Liver (tissue), 9 donors: Measurements from ENCODE around the gene NLGN1. TPM values are rescaled to one million over a fixed set of nuclear protein-coding genes. Genes with fewer than 3 reads are reported as not detected.

Experiments
- DNase-seq: peaks from one replicate; pipeline ENCODE4 v3.0.0-alpha.2; 2017; ENCODE audit warnings: low spot score
- H3K27ac ChIP-seq, 2 donors: one replicate each; pipeline ENCODE4 v1.7.0; 2013; ENCODE audit warnings: inconsistent platforms in 2 of 2, low read length in 2 of 2, control low read depth in 1 of 2, low read depth in 1 of 2, mild to moderate bottlenecking in 1 of 2
- H3K27me3 ChIP-seq, 4 donors: one replicate each; pipeline versions ENCODE4 v1.6.1 to v1.7.0; 2013; ENCODE audit warnings: low read length in 3 of 4, inconsistent platforms in 1 of 4, mild to moderate bottlenecking in 1 of 4, moderate library complexity in 1 of 4; ENCODE audit not compliant: control insufficient read depth in 4 of 4, insufficient read depth in 4 of 4
- H3K36me3 ChIP-seq, 4 donors: one replicate each; pipeline versions ENCODE4 v1.6.1 to v1.7.0; 2013; ENCODE audit warnings: low read length in 3 of 4, mild to moderate bottlenecking in 3 of 4, low read depth in 1 of 4, moderate library complexity in 1 of 4; ENCODE audit not compliant: control insufficient read depth in 4 of 4, insufficient read depth in 3 of 4
- H3K4me1 ChIP-seq, 4 donors: one replicate each; pipeline versions ENCODE4 v1.6.1 to v1.7.0; 2013; ENCODE audit warnings: low read length in 3 of 4, mild to moderate bottlenecking in 3 of 4, moderate library complexity in 1 of 4; ENCODE audit not compliant: control insufficient read depth in 4 of 4, insufficient read depth in 4 of 4
- H3K4me3 ChIP-seq, 3 donors: one replicate each; pipeline versions ENCODE4 v1.6.1 to v1.7.0; 2013; ENCODE audit warnings: low read length in 3 of 3, control low read depth in 1 of 3, low read depth in 1 of 3, mild to moderate bottlenecking in 1 of 3
- H3K9ac ChIP-seq, 2 donors: one replicate each; pipeline ENCODE4 v1.7.0; 2013; ENCODE audit warnings: low read length in 2 of 2, mild to moderate bottlenecking in 2 of 2, moderate library complexity in 2 of 2, control low read depth in 1 of 2, low read depth in 1 of 2
- H3K9me3 ChIP-seq, 4 donors: one replicate each; pipeline versions ENCODE4 v1.6.1 to v1.7.0; 2013; ENCODE audit warnings: low read length in 3 of 4; ENCODE audit not compliant: control insufficient read depth in 4 of 4
- ATF3 ChIP-seq: IDR thresholded peaks from 2 replicates; pipeline ENCODE4 v1.6.1; 2016; ENCODE audit warnings: antibody characterized with exemption
- EGR1 ChIP-seq, 2 donors: IDR thresholded peaks; 2 replicates each; pipeline ENCODE4 v1.6.1; 2016 to 2018; ENCODE audit warnings: antibody characterized with exemption in 2 of 2, low read depth in 2 of 2
- FOXA1 ChIP-seq: IDR thresholded peaks from 2 replicates; pipeline ENCODE4 v1.6.1; 2016; ENCODE audit warnings: antibody characterized with exemption
- FOXA2 ChIP-seq: IDR thresholded peaks from 2 replicates; pipeline ENCODE4 v1.6.1; 2016; ENCODE audit warnings: antibody characterized with exemption
- GABPA ChIP-seq, 2 donors: IDR thresholded peaks in 1 of 2; conservative IDR thresholded peaks in 1 of 2; 2 replicates each; pipeline ENCODE4 v1.6.1; 2016; ENCODE audit warnings: antibody characterized with exemption in 2 of 2, mild to moderate bottlenecking in 1 of 2, moderate library complexity in 1 of 2
- HNF4A ChIP-seq, 2 donors: conservative IDR thresholded peaks; 2 replicates each; pipeline ENCODE4 v1.6.1; 2016; ENCODE audit warnings: antibody characterized with exemption in 2 of 2, mild to moderate bottlenecking in 2 of 2
- HNF4G ChIP-seq: IDR thresholded peaks from 2 replicates; pipeline ENCODE4 v1.6.1; 2016; ENCODE audit warnings: antibody characterized with exemption
- JUND ChIP-seq, 2 donors: IDR thresholded peaks; 2 replicates each; pipeline ENCODE4 v1.6.1; 2016; ENCODE audit warnings: antibody characterized with exemption in 2 of 2
- MAX ChIP-seq: IDR thresholded peaks from 2 replicates; pipeline ENCODE4 v1.6.1; 2016; ENCODE audit warnings: antibody characterized with exemption
- NR2F2 ChIP-seq: IDR thresholded peaks from 2 replicates; pipeline ENCODE4 v1.6.1; 2016; ENCODE audit warnings: antibody characterized with exemption
- RAD21 ChIP-seq, 2 donors: IDR thresholded peaks; 2 replicates each; pipeline ENCODE4 v1.6.1; 2016; ENCODE audit warnings: antibody characterized with exemption in 2 of 2, mild to moderate bottlenecking in 2 of 2
- RXRA ChIP-seq, 2 donors: IDR thresholded peaks; 2 replicates each; pipeline ENCODE4 v1.6.1; 2017 to 2018; ENCODE audit warnings: antibody characterized with exemption in 2 of 2, mild to moderate bottlenecking in 1 of 2
- SP1 ChIP-seq: IDR thresholded peaks from 2 replicates; pipeline ENCODE4 v1.6.1; 2018; ENCODE audit warnings: antibody characterized with exemption, mild to moderate bottlenecking
- TAF1 ChIP-seq: conservative IDR thresholded peaks from 2 replicates; pipeline ENCODE4 v1.6.1; 2016; ENCODE audit warnings: antibody characterized with exemption, mild to moderate bottlenecking
- YY1 ChIP-seq: IDR thresholded peaks from 2 replicates; pipeline ENCODE4 v1.6.1; 2016; ENCODE audit warnings: antibody characterized with exemption, mild to moderate bottlenecking
- ZBTB33 ChIP-seq: IDR thresholded peaks from 2 replicates; pipeline ENCODE4 v1.6.1; 2016; ENCODE audit warnings: antibody characterized with exemption
- WGBS: extraction: QIAGEN DNeasy Blood & Tissue Kit; methylation state at CpG from one replicate; pipeline ENCODE4 v1.1.7; 2013; 5-methylcytosine and 5-hydroxymethylcytosine counted together
- polyA plus RNA-seq, 2 donors: library from polyadenylated mRNA; stranded (reverse) in 1 of 2; unstranded in 1 of 2; fragments of 200-250 nt in 1 of 2; fragments of >200 nt in 1 of 2; fragmentation: Nextera tagmentation in 1 of 2; extraction: Ambion mirVana in 1 of 2; gene quantifications; one replicate each; pipeline versions ENCODE4 v1.2.1 to v1.2.3, GENCODE V29; 2013 to 2015
- total RNA-seq, 2 donors: library from RNA; depleted of rRNA; stranded (reverse); fragments of >200 nt; gene quantifications; one replicate each; pipeline ENCODE4 v1.2.3, GENCODE V29; 2014
- TF ChIP-seq, protein P1 (sequence below): IDR thresholded peaks from 2 replicates; pipeline ENCODE4 v1.6.1; 2016; ENCODE audit warnings: antibody characterized with exemption, mild to moderate bottlenecking
- TF ChIP-seq, protein P2 (sequence below): fragments of 150-350 bp; IDR thresholded peaks from 2 replicates; pipeline ENCODE4 v1.5.1; 2017; ENCODE audit warnings: improper control_type of control experiment, low read depth, low read length; ENCODE audit not compliant: missing input control
- donor health status: healthy.
- donor health status: healthy.
- donor health status: healthy.
- donor health status: healthy.
- donor health status: healthy.

Gene NLGN1
- total and polyA plus RNA-seq, 4 donors: 0.02 to 0.67 (median 0.37) TPM; not detected in 1

DNA sequence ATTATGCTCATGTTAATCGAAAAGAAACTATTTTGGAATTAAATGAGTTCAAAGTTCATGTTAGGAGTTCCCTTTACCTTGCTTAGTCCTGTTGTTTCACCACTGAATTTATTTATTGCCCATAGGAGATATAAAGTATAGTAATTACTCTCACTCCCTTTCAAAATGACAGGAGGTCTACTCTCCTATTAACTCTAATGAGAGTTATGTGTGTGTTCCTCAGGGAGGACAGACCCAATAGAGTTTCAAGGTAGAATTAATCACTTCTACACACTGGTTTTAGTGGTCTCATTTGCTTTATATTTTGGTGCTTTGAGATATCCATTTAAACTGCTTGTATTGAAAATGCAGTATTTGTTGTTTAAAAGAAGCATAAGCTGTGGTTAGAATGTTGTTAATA, 398.9 kb downstream of the NLGN1 start (continued):
- TF ChIP-seq RAD21 (IDR thresholded peaks at IDR 0.05): no peak

- Histone ChIP-seq H3K9me3 (no peaks in the 10 kb centered on the region), H3K27ac (no peak overlapping the region), H3K27me3 (peaks cover 0 to 5% (median 0%) of the 10 kb centered on the region in 4 donors), H3K9ac (no peak overlapping the region), H3K36me3 (no peaks in the 10 kb centered on the region), H3K4me1 (no peaks in the 10 kb centered on the region), H3K4me3 (no peak overlapping the region)
- 47% methylated on average over 3 of the region's 3 CpGs for WGBS
- TF ChIP-seq RAD21 (IDR thresholded peaks at IDR 0.05) (no peak), TAF1 (no peak), YY1 (no peak), FOXA1 (no peak), JUND (IDR thresholded peaks at IDR 0.05) (no peak), RXRA (IDR thresholded peaks at IDR 0.05) (no peak), NR2F2 (no peak), FOXA2 (no peak), HNF4G (no peak), ZBTB33 (no peak), ATF3 (no peak), EGR1 (IDR thresholded peaks at IDR 0.05; ENCODE audit: low read depth in 2 of 2) (no peak), HNF4A (conservative IDR thresholded peaks at IDR 0.05) (no peak), GABPA (IDR thresholded peaks at IDR 0.05 in 1 of 2, conservative IDR thresholded peaks at IDR 0.05 in 1 of 2) (no peak), SP1 (no peak), MAX (no peak)
- TF ChIP-seq, protein P1, sequence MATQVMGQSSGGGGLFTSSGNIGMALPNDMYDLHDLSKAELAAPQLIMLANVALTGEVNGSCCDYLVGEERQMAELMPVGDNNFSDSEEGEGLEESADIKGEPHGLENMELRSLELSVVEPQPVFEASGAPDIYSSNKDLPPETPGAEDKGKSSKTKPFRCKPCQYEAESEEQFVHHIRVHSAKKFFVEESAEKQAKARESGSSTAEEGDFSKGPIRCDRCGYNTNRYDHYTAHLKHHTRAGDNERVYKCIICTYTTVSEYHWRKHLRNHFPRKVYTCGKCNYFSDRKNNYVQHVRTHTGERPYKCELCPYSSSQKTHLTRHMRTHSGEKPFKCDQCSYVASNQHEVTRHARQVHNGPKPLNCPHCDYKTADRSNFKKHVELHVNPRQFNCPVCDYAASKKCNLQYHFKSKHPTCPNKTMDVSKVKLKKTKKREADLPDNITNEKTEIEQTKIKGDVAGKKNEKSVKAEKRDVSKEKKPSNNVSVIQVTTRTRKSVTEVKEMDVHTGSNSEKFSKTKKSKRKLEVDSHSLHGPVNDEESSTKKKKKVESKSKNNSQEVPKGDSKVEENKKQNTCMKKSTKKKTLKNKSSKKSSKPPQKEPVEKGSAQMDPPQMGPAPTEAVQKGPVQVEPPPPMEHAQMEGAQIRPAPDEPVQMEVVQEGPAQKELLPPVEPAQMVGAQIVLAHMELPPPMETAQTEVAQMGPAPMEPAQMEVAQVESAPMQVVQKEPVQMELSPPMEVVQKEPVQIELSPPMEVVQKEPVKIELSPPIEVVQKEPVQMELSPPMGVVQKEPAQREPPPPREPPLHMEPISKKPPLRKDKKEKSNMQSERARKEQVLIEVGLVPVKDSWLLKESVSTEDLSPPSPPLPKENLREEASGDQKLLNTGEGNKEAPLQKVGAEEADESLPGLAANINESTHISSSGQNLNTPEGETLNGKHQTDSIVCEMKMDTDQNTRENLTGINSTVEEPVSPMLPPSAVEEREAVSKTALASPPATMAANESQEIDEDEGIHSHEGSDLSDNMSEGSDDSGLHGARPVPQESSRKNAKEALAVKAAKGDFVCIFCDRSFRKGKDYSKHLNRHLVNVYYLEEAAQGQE: no peak
- TF ChIP-seq, protein P2, sequence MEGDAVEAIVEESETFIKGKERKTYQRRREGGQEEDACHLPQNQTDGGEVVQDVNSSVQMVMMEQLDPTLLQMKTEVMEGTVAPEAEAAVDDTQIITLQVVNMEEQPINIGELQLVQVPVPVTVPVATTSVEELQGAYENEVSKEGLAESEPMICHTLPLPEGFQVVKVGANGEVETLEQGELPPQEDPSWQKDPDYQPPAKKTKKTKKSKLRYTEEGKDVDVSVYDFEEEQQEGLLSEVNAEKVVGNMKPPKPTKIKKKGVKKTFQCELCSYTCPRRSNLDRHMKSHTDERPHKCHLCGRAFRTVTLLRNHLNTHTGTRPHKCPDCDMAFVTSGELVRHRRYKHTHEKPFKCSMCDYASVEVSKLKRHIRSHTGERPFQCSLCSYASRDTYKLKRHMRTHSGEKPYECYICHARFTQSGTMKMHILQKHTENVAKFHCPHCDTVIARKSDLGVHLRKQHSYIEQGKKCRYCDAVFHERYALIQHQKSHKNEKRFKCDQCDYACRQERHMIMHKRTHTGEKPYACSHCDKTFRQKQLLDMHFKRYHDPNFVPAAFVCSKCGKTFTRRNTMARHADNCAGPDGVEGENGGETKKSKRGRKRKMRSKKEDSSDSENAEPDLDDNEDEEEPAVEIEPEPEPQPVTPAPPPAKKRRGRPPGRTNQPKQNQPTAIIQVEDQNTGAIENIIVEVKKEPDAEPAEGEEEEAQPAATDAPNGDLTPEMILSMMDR: no peak
- DNase-seq: no peak
Measured at GRCh38 chr3:173796890-173797289, 399.3 kb downstream of the NLGN1 start.
